Daoy (cell line): ENCODE results near the gene CACNB2. TPM values are rescaled to one million over a fixed set of nuclear protein-coding genes. Genes with fewer than 3 reads are reported as not detected.

Experiments used
- DNase-seq: peaks from one replicate; pipeline ENCODE4 v3.0.0-alpha.2; 2015; ENCODE audit warnings: low read depth
- total RNA-seq: library from RNA; depleted of rRNA; stranded (reverse); fragments of >200 nt; shearing (Covaris generic); gene quantifications from 2 replicates; pipeline ENCODE4 v1.2.3, GENCODE V29; 2014

CACNB2 gene
- total RNA-seq, 1 experiment from 2014 or later, result 0.06 TPM

DNA sequence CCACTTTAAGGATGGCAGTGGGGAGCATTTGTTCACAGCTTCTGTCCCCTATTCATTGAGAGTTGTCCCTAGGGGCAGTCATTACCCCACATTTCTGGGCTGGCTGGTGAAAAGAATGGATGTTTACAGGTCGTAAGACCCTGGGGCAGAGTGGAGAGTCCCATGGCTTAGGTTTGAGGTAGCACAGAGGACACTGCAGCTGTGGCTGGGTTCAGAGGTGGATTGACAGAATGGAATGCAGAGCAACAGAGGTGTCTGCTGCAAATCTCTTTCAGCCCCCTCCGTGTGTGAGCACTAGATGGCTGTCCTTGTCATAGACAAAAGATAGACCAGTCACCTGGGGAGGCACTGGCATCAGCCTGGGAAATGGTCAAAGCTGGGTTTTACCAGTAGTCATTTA, 141.9 kb downstream of the CACNB2 start:
- no peak for DNase-seq

DNA sequence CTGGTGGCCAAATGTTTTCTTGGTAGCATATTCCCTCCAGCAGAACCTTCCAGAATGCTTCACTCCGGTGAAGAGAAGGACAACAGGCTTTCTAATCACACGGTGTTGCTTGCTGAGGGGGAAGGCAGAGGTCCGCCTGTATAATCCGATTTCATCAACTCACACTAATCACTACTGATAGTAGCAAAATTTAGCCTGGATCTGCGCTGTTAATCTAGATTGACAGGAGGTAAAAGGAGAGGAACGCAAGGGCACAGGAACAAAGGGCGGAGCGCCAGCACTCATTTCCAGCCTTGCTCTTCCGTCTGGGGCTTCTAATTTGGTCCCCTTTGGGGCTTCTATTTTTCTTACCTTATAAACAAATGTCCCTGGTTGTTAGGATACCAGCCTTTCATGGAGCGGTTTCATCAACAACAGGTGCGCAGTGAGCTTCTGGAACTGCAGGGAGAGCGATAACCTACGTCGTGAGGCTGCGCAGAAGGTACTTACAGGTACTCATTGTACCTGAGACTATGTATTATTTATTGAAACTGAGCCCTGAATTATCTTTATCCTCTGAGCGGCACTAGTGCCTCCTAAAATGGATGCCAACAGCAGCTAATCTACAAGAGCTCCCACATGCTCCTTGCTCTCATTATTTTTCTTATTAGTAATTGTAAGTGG, 150.6 kb downstream of the CACNB2 start:
- DNase-seq, result no peak

DNA sequence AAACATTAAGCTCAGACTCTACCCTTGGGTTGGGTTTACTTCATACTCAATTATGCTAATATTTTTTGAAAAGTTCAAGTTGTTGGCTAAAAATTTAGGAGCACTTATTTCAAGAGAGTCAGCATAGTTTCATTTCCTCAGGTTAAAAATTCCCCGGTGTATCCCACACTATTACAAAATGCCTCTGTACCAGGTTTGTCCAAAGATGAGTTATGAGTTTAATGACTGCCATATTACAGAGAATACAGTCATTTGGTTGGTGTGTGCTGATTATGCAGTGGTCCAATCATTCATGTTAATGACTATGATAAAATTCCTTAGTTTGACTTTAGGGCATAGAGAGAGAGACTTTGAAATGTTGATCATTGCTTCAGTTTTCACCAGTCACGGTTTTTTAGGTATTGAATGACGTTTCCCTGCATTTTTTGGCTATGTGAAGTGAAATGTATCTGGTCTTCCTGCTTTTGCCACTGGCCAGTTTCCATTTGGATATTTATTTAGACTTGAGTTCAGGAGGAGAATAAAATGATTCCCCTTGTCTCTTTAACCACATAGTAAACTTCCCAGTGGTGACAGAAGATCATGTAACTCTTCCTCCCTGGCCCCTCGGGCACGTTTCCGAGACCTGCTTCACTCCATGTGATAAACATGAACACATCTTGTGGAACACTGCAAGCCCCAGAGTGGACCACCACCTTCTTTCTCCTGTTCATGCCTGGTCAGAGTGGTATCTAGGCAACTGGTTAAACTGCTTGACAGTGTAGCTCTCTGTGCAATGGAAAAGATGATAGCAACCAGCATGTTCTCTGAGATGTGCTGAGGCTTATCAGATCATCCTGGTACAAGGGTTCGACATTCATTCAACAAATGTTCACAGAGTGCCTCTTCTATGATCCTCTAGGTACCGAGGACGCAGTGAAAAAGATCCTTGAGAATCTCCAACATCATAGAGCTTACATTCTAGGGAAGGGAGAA, 153.6 kb downstream of the CACNB2 start:
- no peak for DNase-seq

DNA sequence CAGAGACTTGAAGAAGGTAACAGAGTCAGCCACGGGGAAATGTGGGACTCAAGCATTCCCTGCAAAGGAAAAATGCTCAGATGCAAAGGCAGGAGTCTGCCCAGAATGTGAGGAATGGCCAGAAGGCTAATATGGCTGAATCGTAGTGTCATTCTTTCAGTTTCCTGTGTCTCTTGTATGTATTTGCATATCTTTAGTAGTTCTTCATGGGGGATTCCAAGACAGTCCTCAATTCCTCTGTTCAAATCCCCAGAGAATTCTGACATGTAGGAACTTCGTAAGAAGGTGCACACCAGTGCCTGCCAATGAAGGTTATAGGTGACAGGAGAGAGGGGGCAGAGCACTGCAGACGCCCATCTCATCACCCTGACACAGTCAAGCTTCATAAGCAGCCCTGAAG, 154.4 kb downstream of the CACNB2 start:
- no peak for DNase-seq

DNA sequence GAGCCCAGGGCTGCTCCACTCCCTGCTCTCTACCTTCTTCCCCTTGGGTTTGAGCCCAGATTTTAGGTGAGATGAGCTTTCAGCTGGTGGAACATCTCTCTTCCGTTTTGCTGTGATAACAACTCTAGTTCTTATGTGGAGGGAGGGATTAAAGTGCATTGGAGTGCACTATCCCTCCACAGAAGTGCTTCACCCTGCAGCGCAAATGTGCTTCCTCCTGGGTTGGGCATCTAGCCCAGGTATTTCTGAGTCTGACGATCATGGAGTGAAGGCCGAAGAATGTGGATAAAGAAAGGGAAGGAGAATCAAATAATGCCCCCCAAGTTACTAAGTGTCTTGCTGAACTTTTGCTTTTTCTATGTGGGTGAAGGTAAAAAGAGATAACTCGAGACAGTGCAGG, 157.4 kb downstream of the CACNB2 start:
- DNase-seq, result no peak

DNA sequence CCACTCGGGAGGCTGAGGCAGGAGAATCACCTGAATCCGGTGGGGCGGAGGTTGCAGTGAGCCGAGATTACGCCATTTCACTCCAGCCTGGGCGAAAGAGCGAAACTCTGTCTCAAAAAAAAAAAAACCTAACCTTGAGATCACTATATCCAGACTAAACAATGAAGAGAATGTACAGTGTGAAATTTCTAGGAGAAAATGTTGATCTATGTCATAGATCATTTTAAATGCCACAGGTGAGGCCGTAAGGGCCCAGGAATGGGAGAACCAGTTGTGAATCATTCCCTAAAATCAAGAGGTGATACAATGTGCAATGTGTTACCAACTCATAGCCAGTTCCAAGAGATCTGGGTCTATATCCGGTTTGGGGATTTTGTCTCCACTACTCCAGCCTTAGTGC, 158.0 kb downstream of the CACNB2 start:
- DNase-seq, result no peak

DNA sequence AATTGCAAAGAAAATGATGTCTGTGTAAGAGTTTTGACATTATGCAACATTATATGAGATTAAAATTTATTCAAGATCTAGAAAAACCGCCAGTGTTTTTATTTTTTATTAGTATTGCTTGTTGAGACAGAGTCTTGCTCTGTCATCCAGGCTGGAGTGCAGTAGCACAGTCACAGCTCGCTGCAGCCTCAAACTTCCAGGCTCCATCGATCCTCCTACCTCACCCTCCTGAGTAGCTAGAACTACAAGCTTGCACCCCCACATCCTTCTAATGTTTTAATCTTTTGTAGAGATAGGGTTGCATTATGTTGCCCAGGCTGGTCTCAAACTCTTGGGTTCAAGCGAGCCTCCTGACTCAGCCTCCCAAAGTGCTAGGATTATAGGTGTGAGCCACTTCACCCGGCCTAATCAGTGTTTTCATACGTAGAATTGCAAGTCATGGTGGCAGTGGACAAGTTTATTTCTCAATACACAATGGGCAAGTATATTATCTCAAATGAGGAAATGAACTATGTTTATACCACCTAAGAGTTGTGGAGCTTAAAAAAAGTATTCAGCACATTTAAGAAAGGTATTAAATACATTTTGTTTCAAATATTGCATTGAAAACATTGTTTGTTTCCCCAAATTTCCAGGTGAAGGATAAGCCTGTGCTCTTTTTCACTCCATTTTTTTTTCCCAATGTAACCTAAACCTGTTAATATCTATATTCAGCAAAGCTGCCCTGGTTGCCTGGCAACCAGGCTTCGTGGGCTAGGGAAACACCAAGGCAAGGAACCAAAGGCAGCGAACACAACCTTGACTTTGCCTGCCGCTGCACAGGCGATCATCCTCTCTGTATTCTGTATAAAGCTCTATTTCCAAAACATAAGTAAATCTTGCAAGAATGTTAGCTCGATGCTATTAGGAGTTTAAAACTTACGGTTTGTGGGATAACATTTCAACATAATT, 163.9 kb downstream of the CACNB2 start:
- no peak for DNase-seq

DNA sequence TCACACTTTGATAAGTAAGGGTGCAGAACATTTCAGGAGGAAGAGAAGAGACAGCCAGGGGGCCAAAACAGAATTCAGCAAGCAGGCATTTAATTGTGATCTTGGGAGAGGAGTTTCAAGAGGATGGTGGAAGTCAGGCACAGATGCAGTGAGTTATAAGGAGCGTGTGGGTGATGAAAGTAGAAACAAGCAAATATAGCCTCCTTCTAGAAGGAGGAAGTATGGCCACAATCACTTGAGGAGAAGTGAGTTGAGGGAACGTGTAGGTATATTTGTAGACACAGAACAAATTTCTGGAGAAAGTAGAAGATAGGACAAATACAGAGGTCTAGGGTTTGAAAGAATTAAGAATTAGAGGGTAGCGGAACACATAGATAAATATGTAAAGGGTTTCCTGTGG, 165.8 kb downstream of the CACNB2 start:
- no peak for DNase-seq

DNA sequence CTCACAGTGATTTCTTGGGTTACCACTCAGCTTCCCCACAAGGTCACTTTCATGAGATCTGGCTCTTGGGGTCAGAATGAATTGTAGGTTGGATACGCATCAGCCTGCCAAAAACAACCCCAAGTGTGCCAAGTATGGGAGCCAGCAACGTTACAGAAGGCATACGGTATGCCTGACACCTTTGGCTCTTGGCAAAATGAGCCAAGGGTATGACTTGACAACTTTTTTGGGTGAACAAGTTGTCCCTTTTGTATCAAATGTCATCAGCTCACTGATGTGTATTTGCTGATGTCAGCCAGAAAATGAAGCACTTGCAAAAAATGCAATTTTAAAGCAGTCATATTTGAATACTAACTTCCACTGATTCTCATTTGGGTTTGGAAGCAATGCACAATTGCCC, 168.4 kb downstream of the CACNB2 start:
- DNase-seq, result no peak

DNA sequence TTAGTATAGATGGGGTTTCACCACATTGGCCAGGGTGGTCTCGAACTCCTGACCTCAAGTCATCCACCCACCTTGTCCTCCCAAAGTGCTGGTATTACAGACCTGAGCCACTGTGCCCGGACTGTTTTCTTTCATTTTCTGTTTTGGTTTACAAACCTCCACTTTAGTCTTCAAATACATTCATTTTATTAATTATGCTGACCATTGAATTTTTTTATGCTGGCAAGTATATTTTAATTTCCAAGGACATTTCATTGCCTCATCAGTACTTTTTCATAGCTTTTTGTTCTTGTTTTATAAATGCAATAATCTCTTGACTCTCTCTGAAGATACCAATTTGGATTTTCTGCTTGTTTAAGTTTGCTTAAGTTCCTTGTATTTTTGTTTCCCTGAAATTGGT, 170.5 kb downstream of the CACNB2 start:
- no peak for DNase-seq

DNA sequence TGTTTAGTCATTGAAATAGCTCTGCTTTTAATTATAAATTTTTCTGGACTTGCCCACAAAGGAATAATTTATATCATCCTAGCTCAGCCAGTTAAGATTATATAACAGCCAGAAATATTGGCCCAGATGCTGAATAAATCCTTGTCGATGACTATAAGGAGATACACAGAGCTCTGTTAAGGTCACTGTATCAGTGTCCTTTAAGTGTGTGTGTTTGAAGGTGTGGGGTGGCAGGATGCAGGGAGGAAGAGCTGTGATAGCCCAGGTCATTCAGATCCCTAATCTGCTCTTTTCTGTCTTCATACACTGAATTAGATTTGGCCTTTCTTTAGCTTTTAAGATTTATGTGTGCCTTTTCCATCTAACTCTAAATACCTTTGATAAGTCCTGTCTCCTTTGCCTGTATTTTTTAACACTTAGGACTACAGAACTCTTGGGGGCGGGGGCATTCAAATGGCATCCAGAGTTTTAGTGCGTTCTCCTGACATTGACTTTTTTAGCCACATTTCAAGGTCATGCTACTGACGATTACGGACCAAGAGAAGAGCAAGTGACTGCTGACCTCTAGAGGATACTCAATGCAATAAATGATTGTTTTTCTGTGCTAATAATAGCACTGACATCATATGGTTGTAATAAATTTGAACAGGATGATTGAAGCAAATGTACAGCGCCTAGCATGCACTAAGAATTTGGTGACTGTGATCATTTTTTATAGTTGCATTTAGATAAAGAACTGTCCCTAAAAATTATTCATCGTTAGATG, 172.3 kb downstream of the CACNB2 start:
- peak; percentile 18 for DNase-seq

DNA sequence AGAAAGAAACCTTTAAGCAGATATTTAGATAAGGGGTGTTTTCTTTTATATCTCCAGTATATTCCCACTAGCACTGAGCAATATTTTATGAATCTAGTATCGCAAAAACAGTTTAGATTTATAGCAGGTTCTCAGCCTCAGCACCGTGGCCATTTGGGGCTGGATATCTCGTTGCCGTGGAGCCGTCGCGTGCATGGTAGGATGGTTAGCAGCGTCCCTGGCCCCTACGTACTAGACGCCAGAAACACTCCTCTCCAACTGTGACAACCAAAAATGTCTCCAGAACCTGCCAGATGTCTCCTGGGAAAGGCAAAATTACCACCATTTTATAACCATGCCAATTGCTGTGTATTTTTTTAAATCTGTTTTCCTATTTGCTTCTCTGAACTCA, 172.9 kb downstream of the CACNB2 start:
- DNase-seq, result no peak

DNA sequence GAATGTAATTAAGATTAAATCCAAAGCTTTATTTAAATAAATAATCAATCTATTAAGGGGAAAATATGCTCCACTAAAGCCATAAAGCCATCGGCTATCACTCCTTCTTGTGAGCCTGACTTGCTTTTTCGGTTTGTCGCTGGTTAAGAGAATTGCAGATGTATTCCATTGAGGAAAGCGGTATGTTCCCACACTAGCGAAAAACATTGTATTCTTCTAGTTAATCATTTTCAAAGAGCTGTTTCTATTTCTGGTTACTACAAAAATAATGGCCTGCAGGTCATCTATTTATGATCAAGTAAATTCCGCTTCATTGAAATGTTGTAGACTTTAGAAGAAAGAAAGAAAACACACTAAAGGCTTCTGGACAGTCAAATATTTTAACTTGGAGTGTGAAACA, 173.4 kb downstream of the CACNB2 start:
- DNase-seq, result no peak

DNA sequence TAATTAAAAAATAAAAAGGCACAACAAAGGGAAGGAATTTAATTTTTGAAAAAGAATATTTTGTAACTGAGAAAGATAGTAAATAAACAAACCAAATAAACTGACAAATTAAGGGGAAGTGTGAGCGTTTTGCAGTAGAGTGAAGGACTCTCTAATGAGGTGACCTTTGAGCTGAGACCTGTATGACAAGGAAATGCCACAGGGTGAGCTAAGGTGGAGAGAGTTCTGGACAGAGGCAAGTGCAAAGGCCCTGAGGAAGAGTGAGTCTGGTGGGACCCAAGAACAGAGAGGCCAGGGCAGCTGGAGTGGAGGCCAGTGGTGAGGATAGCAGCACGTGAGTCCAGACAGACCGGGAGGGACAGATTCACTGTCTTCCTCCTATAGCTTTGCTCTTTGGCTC, 179.4 kb downstream of the CACNB2 start:
- no peak for DNase-seq

DNA sequence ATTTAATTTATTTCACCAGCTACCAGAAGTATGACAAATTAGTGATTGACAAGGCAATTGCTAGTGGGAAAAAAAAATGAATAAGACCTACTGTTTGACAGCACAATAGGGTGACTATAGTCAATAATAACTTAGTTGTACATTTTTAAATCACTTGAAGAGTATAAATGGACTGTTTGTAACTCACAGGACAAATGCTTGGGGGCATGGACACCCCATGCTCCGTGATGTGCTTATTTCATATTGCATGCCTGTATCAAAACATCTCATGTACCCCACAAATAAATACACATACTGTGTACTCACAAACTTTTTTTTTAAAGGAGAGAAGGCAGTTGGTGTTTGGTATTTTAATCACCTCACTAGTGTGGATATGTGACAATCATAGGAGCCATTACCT, 181.1 kb downstream of the CACNB2 start:
- no peak for DNase-seq

DNA sequence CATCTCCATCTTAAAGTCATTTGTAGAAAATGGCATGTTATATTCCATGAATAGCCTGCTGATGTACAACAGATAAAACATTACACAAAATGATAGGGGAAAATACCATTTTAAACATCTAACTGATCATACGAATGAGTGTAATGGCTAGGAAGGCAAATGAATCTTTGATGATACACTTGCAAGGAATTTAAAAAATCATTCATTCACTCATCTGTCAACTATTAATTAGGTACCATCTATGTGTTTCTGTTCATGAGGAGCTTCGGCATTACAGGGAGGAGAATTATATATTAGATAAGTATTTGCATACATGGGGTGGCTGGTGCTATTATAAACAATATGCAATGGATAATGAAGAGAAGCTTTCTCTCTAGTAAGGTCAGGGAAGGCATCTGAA, 183.7 kb downstream of the CACNB2 start:
- DNase-seq, result no peak

DNA sequence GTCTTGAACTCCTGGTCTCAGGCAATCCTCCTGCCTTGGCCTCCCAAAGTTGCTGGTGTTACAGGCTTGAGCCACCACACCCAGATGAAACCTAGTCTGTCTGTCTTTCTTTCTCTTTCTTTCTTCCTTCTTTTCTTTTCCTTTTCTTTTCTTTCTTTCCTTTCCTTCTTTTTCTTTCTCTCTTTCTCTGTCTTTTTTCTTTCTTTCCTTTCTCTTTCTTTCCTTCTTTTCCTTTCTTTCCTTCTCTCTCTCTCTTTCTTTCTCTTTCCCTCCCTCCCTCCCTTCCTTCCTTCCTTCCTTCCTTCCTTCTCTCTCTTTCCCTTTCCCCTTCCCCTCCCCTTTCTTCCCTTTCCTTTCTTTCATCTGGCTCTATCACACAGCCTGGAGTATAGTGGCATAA, 185.2 kb downstream of the CACNB2 start:
- DNase-seq, result no peak

DNA sequence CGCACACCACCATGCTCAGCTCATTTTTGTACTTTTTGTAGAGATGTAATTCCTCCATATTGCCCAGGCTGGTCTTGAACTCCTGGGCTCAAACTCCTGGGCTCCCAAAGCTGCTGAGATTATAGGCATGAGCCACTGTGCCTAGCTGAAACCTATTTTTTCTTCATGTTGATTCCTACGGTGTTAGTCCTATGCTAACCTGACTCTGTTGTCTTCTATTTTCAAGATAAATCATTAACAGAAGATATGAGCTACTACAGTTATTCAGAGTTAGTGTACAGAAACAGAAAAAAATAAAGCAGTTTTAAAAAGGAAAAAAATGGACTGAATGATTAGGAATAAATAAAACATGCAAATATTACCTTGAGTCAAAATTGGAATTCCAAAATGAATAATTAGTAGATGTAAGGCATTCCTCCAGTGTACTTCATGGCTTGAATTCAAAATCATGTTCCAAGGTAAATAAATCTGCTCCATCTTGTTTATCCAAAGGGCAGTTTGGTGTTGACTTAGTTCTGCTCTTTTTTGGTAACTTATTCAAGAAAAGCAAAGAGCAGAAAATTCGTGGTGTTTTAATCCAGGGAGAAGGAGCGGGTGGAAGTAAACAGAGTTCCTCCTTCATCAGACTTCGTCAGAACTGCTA, 185.8 kb downstream of the CACNB2 start:
- no peak for DNase-seq

DNA sequence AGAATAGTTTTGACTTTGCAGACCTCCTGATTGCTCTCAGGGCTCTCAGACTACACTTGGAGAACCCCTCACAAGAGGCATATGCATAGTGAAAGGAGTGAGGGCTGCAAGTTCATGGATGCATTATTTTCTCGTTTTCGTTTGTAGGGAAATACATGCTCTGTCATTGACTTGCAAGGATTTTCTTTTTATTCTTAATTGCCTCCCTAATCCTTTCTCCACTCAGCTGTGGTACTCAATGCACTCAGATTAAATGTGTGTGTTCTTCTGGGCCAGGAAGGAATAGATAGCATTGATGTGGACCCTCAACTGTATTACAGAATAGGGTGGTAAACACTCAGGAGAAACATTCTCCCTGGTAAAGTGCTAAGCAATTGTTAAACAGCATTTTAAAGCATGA, 188.7 kb downstream of the CACNB2 start:
- no peak for DNase-seq

DNA sequence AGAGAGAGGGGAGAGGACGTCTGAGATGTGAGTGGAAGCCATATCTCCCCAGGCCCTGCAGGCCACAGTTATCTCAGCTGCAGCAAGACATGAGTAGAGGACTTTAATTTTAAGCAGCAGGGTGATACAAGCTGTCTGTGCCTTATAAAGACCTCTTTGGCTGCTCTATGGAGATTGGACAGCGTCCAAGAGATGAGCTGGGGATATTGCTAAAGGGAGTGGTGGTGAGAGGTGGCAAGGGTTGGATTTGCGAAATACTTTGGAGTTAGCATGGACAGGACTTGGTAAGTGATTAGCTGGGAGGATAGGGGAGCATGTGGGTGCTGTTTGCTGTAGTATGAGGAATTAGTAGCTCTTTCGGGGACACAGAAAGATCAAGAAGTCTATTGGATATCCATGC, 191.8 kb downstream of the CACNB2 start:
- no peak for DNase-seq

DNA sequence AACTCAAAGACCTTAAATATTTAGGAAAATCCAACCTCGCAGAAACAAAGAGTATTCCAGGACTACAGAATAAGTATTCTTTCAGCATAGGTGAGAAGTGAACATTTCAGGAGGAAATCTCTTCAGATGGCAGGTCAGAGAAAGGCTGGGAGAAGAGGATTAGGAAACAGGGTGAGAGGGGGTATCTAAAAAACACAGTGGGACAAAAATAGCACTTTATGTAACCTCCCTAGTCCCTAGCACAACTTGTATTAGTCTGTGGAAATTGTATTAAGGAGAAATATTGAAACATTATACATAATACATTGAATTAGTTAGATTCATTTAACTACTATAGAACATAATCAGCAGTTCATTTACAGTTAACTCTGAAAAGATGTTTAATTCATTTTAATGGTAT, 192.3 kb downstream of the CACNB2 start:
- DNase-seq, result no peak
